ENCODE results near the gene ASIP.

ASIP gene

DNA sequence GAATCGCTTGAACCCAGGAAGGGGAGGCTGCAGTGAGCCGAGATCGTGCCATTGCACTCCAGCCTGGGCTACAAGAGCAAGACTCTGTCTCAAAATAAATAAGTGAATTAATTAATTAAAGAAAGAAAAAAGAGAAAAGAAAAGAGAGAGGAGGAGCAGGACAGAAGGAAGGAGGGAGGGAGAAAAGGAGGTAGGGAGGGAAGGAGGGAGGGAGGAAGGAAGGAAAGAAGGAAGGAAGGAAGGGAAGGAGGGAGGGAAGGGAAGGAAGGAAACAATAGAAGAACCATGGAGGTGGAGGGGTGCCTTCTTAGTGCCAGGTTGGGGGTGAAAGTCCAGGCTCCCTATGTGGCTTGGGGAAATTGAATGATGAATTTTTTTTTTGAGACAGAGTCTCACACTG lies 68.5 kb downstream of the ASIP start:
- no peak for DNase-seq (ENCODE audit: low read depth in 1 of 2, low spot score in 1 of 2)

- DNase-seq (ENCODE audit: low read depth in 1 of 2, low spot score in 1 of 2), result no peak
Measured at GRCh38 chr20:34310481-34311117, 69.4 kb downstream of the ASIP start.

DNA sequence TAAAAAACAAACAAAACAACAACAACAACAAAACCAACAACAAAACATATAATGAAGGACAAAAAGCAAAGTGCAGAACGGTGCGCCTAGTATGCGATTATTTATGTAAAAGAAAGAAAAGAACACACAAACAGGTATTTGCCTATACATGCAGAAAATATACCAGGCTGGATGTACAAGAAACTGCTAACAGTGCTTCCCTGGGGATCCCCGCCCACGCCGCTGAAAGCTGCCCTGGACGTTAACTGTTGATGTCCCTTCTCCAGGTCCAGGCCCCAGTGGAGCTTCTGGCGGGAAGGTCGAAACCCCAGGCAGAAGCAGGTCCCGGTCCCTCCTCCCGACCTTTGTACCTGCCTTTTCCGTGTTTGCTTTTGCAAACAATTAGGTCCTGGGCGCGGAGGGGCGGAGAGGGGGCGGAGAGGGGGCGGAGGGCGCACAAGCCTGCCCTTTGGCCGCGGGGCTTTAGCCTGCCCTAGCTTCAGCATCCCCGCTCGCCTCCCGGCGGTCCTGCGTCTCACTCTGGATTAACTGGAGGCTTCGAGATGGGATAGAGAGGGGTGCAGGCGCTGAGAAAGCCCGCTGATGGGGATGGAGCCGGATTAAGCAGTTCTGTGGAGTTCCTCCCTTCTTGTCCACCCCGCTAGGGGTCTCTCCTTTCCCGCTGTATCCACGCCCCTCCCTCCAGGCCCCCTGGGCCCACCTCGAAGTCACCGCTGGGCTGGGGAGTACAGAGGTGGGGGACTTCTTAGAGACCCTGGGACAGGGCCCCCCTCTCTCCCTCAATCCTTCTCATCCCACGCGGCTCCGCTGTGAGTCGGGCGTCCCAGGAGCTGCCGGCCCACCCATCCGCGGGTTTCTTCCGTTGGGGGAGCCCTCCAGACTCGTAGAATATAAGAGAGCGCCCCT lies 70.1 kb downstream of the ASIP start:
- no peak for DNase-seq (ENCODE audit: low read depth in 1 of 2, low spot score in 1 of 2)

DNA sequence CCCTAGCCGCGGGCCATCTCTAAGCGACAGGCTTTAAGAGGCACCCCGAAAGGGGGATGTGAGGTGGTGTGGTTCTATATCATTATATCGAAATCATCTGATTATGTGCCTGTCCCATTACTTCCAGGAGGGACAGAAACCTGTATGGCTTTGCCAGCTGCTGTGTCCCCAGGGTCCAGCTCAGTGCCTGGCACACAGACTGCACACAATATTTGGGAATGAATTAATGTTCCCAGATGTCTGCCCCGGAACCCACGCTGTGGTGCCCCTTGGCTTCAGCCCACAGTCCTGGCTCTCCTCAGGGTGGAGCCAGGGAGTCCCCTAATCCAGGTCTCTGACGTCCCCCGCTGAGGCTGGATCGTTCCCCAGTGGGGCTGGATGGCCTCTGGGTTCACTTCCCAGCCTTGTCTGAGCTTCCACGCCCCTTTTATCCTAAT lies 70.8 kb downstream of the ASIP start:
- no peak for DNase-seq (ENCODE audit: low read depth in 1 of 2, low spot score in 1 of 2)

- DNase-seq (ENCODE audit: low read depth in 1 of 2, low spot score in 1 of 2), result peak; percentile 73
Measured at GRCh38 chr20:34312544-34313217, 71.5 kb downstream of the ASIP start.

GRCh38 chr20:34315236-34315635 lies 74.0 kb downstream of the ASIP start:
- DNase-seq (ENCODE audit: low read depth in 1 of 2, low spot score in 1 of 2), result no peak

DNA sequence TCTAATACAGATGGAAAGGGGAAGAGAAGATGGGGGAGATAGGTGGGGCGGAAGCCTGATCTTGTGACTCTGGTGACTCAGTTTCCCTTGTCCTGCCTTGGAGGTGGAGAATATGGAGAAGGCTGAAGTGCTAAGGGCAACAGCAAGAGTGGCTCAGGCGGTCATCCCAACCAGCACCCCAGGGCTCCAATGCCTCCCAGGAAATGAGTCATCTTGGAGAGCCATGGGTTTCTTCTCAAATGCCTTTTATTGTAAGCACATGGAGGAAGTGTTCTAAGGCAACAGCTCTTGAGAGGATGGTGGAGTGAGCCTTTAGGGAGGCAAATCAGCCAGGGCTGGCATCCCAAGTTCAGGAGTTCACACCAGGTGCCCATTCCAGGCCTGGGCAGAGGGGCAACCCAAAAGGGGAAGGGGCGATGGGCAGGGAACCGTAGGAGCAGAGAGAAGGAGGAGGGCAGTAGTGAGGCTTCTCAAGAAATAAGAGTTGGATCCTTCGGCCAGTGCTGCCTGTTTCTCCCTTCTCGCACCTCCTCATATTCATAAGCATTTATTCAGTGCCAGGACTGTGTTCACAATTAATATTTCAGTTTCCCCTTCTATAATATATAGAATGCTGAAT lies 75.1 kb downstream of the ASIP start:
- DNase-seq (ENCODE audit: low read depth in 1 of 2, low spot score in 1 of 2), result no peak
